GOT3 (cell line): Measurements from ENCODE around the gene EPB41L4B.
"Not testable (repeated sequence)": the region's sequence is repeated elsewhere in the genome, so short reads cannot be mapped to it uniquely, and the experiment has no call there.

ENCODE experiments used
- DNase-seq: peaks from one replicate; lab custom pipeline; 2025; ENCODE audit warnings: mixed read lengths; lab: John Stamatoyannopoulos, UW

The EPB41L4B gene

GRCh38 chr9:109297899-109298298, 23.0 kb downstream of the EPB41L4B start:
- no peak for DNase-seq

DNA sequence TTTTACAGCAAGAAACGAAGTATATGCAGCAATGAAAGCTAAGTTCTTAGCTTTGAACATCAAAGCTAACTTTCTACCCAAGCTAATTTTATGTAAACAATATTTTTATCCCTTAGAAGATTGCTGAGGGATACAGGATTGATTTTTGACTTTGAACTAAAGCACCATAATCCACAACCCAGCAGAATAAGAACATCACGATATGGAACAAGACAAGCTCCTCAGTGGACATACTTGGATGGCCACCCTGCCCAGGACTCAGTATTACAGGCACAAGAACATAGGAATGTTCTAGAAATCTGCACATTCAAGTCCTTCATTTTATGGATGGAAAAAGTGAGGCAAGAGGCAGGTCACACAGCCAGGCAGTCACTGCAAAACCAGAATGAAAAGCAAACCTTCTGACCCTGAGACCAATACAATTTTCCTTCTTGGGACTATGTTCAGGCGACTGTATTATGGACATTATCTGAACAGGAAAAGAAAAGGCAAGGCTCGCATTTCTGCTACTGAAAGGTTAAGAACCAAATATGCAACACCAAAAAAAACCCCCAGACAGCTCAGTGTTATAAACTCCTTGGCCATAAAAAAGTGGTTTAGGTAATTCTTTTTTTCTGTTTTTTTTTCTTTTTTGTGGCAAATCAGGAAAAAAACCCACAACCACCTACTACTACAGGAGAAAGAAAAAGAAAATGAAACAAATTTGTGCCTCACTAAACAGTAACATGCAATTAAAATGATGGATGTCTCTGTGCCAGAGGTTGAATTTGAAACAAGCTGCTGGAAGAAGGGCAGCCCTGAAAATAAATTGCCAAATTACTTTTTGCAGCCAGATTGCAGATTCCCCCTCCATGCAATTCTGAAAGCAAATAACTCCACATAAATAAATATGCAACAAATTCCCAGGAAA, 25.4 kb downstream of the EPB41L4B start:
- no peak for DNase-seq

- no peak for DNase-seq
These were observed 30.5 kb downstream of the EPB41L4B start for GRCh38 chr9:109290385-109290784.

DNA sequence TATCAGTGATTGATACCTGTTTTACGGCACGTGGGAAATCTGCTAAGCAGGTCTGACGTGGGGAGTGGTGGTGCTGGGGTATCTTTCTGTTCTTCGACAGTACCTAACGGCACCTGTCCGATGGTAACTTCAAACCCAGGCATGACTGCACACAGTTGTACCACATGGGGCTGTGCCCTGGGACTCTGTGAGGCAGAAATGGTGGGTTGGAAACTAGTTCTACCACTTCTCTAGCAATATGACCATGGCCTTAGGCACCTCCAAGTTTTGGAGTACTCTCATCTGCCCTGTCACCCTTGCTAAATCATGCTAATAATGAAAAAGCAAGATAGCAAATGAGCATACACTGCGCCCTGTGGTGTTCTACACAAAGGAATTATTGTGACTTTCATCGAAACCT, 30.9 kb downstream of the EPB41L4B start:
- no peak for DNase-seq

DNA sequence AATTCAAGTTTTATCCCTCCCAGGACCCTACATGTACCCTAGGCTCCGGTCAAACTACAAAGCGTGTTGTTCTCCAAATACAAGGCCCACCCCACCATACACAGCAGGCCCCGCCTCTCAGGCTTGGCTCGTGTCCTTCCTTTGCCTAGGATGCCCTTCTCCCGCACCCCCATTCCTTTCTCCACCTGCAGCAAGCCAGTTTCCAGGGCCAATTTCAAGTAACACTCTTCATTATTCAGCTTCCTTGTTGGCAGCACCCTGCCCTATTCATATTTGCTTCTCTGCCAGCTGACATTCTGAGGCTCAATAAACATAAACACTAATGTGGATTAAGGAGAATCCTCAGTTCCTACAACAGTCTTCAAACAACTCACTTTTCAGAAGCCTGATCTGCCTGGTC, 31.7 kb downstream of the EPB41L4B start:
- no peak for DNase-seq

DNA sequence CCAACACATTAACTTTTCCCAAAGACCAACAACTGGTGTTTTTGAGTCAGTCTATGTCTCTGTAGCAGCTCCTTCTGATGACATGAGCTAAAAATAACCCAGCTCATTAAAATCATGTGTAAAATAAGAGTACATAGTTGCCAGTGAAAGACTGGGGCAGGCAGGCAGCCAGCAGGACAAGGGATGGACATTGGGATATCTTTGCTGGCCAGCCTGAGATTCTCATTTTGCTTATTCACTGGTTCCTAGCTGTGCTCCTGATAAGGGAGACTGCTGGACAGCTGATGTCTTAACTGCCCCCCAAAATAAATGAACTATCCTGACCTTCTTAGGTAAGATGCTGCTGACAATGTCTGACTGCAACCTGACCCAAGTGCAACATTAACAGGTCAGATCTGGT, 33.9 kb downstream of the EPB41L4B start:
- no peak for DNase-seq

DNA sequence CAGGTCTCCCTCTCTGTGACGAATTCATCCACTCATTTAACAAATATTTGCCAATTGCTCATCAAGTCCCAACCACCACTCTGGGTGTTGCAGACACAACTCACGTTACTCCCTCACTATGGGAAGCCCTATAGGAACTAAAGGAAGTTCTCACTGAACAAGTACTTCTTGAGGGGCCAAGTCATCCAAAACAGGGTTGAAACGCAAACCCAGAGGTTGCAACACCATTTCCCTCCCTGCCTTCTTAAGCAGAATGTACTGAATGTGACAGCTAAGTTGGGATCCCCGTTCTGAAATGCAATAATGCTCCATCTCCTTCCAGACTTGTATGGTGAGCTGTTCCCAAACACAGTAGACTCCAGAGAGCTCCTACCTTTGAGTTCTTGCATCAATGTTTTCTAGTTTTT, 34.3 kb downstream of the EPB41L4B start:
- DNase-seq = no peak

GRCh38 chr9:109283672-109284071, 37.2 kb downstream of the EPB41L4B start:
- not testable (repeated sequence) for DNase-seq

DNA sequence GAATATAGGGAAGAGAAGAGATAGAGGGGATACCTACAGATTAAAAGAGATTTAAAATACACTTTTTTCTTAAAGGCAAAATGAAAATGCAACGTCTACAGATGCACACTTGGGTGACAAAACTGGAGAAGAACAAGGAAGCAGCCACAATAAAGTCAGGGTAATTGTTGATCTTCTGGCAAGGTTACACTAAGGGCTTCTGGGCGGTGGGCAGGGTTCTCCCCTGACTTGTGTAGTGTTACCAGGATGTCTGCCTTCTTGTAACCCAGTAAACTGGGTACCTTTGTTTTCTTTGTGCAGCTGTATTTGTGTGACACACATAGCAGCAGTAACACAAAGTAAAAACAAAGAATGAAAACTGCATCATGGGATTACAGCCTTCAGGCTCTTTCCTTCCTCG, 37.8 kb downstream of the EPB41L4B start:
- no peak for DNase-seq

DNA sequence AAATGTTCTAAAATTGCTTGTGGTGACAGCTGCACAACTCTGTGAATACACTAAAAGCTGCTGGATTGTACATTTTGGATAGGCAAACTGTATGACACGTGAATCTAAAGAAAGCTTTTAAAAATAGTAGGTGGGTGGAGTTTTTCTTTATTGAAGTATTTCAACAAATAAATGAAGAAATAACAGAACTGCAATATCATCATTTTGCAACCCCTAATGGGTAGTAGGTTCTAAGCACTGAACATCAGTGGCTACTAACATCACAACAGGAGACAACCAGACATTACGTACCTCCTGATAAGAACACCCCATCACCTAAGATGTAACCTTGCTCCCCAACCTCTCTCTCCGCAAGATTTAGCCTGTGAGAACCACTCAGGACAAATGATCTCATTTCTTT, 38.6 kb downstream of the EPB41L4B start:
- no peak for DNase-seq

DNA sequence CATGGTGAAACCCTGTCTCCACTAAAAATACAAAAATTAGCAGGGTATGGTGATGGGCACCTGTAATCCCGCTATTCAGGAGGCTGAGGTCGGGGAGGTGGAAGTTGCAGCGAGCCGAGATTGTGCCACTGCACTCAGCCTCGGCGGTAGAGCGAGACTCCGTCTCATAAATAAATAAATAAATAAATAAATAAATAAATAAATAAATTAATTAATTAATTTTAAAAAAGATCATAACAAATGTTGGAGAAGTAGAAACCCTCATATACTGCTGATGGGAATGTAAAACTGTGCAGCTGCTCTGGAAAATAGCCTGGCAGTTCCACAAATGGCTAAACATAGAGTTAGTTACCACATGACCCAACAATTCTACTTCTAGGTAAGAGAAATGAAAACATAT, 39.3 kb downstream of the EPB41L4B start:
- DNase-seq = no peak

GRCh38 chr9:109278848-109279247, 42.0 kb downstream of the EPB41L4B start:
- no peak for DNase-seq

GRCh38 chr9:109278216-109278615, 42.6 kb downstream of the EPB41L4B start:
- no peak for DNase-seq

GRCh38 chr9:109277451-109277850, 43.4 kb downstream of the EPB41L4B start:
- no peak for DNase-seq

GRCh38 chr9:109276469-109277440, 44.1 kb downstream of the EPB41L4B start:
- no peak for DNase-seq

- no peak for DNase-seq
These were observed 45.8 kb downstream of the EPB41L4B start for GRCh38 chr9:109274884-109275730.

DNA sequence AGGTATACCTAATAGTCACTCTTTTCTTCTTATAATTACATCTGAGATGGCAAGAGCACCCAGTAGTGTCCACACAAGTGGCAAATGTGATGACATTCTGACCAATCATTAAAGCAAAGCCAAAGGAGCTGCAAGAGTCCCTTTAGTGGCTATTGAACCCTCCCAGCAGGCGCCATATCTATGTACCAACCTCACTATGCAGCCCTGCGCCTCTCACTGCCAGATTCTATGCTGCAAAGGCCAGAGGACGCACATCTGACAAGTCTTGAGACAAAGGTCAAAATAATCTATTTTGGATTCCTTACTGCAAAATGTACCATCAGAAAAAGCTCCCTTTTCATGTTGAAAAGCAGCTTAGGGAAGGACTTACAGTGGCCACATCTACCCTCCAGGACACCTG, 47.0 kb downstream of the EPB41L4B start:
- no peak for DNase-seq

DNA sequence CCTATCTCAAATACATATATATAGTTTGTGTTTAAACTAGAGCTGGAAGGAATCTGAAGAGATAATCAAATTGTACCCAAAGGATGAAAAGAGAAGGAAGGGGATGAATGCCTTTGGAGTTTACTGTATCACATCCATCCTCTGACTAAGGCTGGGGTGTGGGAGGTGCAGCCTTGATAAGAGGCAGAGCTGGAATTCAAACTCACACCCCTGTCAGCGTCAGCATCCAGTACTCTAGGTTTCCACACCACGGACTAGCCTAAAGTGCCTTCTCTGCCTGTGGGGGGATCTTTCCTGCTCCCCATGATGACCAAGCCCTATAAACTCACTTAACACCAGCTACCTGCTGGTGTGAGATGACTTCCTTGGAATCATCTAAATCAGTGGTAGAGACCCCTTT, 48.1 kb downstream of the EPB41L4B start:
- no peak for DNase-seq

GRCh38 chr9:109272045-109272444, 48.8 kb downstream of the EPB41L4B start:
- no peak for DNase-seq

DNA sequence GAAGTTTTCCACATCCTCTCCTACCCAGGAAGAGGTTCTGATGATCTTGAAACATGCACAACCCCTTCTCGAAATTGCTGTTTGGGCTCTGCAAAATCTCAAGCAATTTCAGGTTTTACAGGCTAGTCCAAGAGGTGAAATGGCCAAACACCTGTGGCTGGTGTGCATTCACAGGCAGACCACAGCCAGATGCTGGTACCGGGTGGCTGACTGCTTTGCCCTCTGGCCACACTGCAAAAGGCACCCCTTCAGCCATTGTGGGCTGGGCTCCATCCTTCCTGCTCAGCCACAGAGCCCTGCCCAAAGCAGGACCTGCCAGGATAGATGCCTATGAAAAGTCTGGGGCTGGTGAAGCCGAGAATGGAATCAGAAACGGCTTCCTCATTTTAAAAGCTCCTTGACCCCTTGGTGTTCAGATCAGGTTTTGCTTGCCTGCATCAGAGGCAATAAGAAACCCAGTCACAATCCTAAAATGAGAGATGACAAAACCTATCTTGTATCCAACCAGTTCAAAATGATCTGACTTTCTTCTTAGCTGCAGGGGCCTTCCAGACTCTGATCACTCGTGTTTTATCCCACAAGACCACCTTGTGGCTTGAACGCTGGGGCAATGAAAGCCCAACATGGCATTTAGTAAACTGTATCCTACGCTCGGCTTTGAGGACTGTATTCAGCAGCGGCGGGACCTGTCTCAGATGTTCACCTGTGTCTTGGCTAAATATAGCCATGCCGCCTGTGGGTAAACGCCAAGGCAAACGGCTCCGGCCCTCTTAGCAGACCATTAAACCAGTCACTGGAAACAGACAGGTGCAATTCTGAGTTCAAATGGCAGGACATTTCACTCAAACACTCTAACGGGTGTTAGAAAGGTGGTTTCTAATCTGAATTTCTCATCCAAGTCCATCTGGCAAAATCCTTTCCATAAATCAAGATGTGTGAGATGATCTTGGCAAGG, 49.6 kb downstream of the EPB41L4B start:
- DNase-seq = no peak

DNA sequence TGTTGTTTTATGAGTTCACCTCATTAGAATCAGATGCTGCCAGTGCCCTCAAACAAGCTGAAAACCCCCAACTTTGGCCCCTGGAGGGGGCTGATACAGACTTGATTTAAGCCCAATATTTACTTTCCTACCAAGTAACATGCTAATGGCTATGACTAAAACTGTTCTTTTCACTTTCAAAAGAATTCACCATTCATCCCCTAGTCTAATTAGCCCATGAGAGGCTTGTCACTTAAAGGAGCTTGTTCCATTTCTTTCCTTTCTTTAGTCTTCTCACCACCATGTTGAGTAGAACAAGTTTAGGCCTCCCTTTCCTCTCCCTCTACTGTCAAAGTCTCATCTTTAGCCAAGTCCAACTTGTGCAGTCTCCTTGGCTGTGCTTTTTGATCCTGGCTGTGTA, 50.4 kb downstream of the EPB41L4B start:
- DNase-seq = no peak
